Heart right ventricle (tissue), 16 donors: Measurements from ENCODE around the gene FAM184B. TPM values are rescaled to one million over a fixed set of nuclear protein-coding genes. Genes with fewer than 3 reads are reported as not detected.

Experiments used
- ATAC-seq, 8 donors: fragments of 200-7000 bp; cut with Tn5 transposase; one replicate each; pipeline ENCODE4 v1.9.1; 2020; ENCODE audit warnings: mild to moderate bottlenecking in 8 of 8, moderate library complexity in 8 of 8, moderate number of reproducible peaks in 1 of 8
- DNase-seq, 2 donors: peaks; one replicate each; pipeline ENCODE4 v3.0.0-alpha.2; 2020
- H3K27ac ChIP-seq, 10 donors: fragments of 200-600 bp; sonication (generic) in 2 of 10; one replicate each; pipeline versions ENCODE4 v1.5.0 to v1.8.0; 2020 to 2022; ENCODE audit warnings: mild to moderate bottlenecking in 3 of 10
- H3K27me3 ChIP-seq, 7 donors: fragments of 200-600 bp; one replicate each; pipeline ENCODE4 v1.8.0; 2021 to 2022; ENCODE audit warnings: mild to moderate bottlenecking in 2 of 7
- H3K36me3 ChIP-seq, 9 donors: fragments of 200-600 bp; sonication (generic) in 1 of 9; one replicate each; pipeline versions ENCODE4 v1.5.0 to v1.8.0; 2020 to 2022; ENCODE audit warnings: mild to moderate bottlenecking in 2 of 9
- H3K4me1 ChIP-seq, 9 donors: fragments of 200-600 bp; sonication (generic) in 1 of 9; one replicate each; pipeline versions ENCODE4 v1.5.0 to v1.8.0; 2020 to 2022; ENCODE audit warnings: mild to moderate bottlenecking in 4 of 9
- H3K4me3 ChIP-seq, 10 donors: fragments of 200-600 bp; sonication (generic) in 2 of 10; one replicate each; pipeline versions ENCODE4 v1.5.0 to v1.8.0; 2020 to 2022; ENCODE audit warnings: mild to moderate bottlenecking in 7 of 10, moderate library complexity in 2 of 10
- H3K9me3 ChIP-seq, 11 donors: fragments of 200-600 bp in 10 of 11; sonication (generic) in 2 of 11; one replicate each; pipeline versions ENCODE4 v1.5.0 to v1.8.0; 2013 to 2022; ENCODE audit warnings: mild to moderate bottlenecking in 2 of 11, control low read depth in 1 of 11, moderate library complexity in 1 of 11
- WGBS, 2 donors: extraction: QIAGEN DNeasy Blood & Tissue Kit; methylation state at CpG; one replicate each; pipeline ENCODE4 v1.1.7; 2013; ENCODE audit warnings: inconsistent platforms in 1 of 2; 5-methylcytosine and 5-hydroxymethylcytosine counted together
- intact Hi-C, 10 donors: fragments of 100-400 bp; cut with DNase I; formaldehyde crosslinking; loops; one replicate each; pipeline versions ENCODE4 v1.11.1 to v1.14.2; 2022
- polyA plus RNA-seq, 2 donors: library from polyadenylated mRNA; stranded (reverse); fragments of 200-250 nt; gene quantifications; one replicate each; pipeline ENCODE4 v1.2.3, GENCODE V29; 2013
- total RNA-seq, 10 donors: library from RNA; stranded (reverse); fragmentation: NEBNext Ultra II Directional in 3 of 10; extraction: Animal tissue kit (Norgen Biotek cat#: 25700) in 3 of 10; gene quantifications; one replicate each; pipeline versions ENCODE4 v1.2.1 to v1.2.4, GENCODE V29; 2021 to 2023
- TF ChIP-seq, protein P1 (sequence below), 9 donors: fragments of 200-600 bp; sonication (generic) in 2 of 9; IDR thresholded peaks; one replicate each; pipeline versions ENCODE4 v1.5.0 to v1.8.0; 2021 to 2022; ENCODE audit warnings: antibody characterized with exemption in 9 of 9, mild to moderate bottlenecking in 5 of 9, moderate library complexity in 1 of 9
- donor health status: Arrhythmogenic right ventricular cardiomyopathy.
- donor health status: ischemic (EF 13 %, LVEDD 7.1; RV severe dilation, severe dysfunction).
- donor health status: healthy with polysubstance abuse.
- donor health status: DM: no; HTN: yes; CAD: no.
- donor health status: DM: no; HTN: no; CAD: no.
- donor health status: ischemic (EF 25% LVEDD 6.9; RV normal size, moderate dysfunction).
- donor health status: ischemic (EF 25% LVEDD 5.7; RV mildly dilated, moderate dysfunction).
- donor health status: healthy.
- donor health status: DM: yes; HTN: yes; CAD: no.
- donor health status: Ischemic cardiomyopathy.
- donor health status: ischemic (EF 35%, LVEDD 5.7; RV mildly dilated, moderate dysfunction).
- donor health status: nonischemic (EF 11% LVEDD 7.7; RV severe dilation, severe dysfunction).
- donor health status: DM: yes; HTN: yes; CAD: no.
- donor health status: PGD.
- donor health status: ischemic (EF 29% LVEDD 5.4; RV normal size, mild dysfunction).
- donor health status: nonischemic (EF 23%, LVEDD 6.1; RV moderate dilation, normal function).

FAM184B gene
- total and polyA plus RNA-seq, 12 donors = 0.01 to 0.07 TPM; not detected in 10

DNA sequence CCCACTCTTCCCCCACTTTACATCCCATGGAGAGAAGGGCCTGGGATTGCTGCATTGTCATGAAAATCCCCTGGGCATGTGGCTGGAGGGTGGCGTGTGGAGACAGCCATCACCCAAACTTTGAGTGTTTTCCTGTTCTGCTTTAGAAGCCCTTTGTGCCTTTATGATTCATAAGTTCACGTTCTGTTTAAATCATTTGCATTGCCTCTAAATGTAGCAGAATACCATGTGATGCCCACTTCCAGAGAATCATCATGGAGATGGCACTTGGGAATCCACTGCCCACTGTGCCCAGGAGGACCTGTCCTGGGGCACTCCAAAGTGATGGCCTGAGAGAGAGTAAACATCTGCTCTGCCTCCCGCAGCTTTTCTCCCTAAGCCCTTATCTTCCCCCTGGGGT is 114.2 kb downstream of the FAM184B start:
- H3K4me1 ChIP-seq = peaks cover 0 to 12% (median 0%) of the 10 kb centered on the region in 9 donors
- intact Hi-C loops = no loop called here
- ATAC-seq (no peak), DNase-seq (no peak)
- no peak overlapping the region for H3K4me3 ChIP-seq
- H3K27me3 ChIP-seq = peaks cover 0 to 2% (median 0%) of the 10 kb centered on the region in 7 donors
- WGBS, 2 donors = 65 to 67% methylated on average over 3 of the region's 3 CpGs
- H3K36me3 ChIP-seq = no peaks in the 10 kb centered on the region
- H3K27ac ChIP-seq = no peak overlapping the region
- TF ChIP-seq, protein P1, sequence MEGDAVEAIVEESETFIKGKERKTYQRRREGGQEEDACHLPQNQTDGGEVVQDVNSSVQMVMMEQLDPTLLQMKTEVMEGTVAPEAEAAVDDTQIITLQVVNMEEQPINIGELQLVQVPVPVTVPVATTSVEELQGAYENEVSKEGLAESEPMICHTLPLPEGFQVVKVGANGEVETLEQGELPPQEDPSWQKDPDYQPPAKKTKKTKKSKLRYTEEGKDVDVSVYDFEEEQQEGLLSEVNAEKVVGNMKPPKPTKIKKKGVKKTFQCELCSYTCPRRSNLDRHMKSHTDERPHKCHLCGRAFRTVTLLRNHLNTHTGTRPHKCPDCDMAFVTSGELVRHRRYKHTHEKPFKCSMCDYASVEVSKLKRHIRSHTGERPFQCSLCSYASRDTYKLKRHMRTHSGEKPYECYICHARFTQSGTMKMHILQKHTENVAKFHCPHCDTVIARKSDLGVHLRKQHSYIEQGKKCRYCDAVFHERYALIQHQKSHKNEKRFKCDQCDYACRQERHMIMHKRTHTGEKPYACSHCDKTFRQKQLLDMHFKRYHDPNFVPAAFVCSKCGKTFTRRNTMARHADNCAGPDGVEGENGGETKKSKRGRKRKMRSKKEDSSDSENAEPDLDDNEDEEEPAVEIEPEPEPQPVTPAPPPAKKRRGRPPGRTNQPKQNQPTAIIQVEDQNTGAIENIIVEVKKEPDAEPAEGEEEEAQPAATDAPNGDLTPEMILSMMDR (IDR thresholded peaks at IDR 0.05) = no peak
- peaks cover 0 to 11% (median 6%) of the 10 kb centered on the region in 11 donors for H3K9me3 ChIP-seq

- ATAC-seq (no peak), DNase-seq (no peak)
- H3K4me3 ChIP-seq = no peak overlapping the region
- peaks cover 0 to 2% (median 0%) of the 10 kb centered on the region in 7 donors for H3K27me3 ChIP-seq
- TF ChIP-seq, protein P1 (IDR thresholded peaks at IDR 0.05) = no peak
- H3K27ac ChIP-seq = no peak overlapping the region
- no peaks in the 10 kb centered on the region for H3K9me3 ChIP-seq
- intact Hi-C loops = no loop called here
- H3K36me3 ChIP-seq = no peaks in the 10 kb centered on the region
- H3K4me1 ChIP-seq = peaks cover 0 to 12% (median 0%) of the 10 kb centered on the region in 9 donors
- 74 to 81% methylated on average over 3 of the region's 3 CpGs for whole genome bisulfite sequencing, 2 donors
Measured at GRCh38 chr4:17665852-17666251, 115.6 kb downstream of the FAM184B start.

GRCh38 chr4:17665346-17665745 is 116.1 kb downstream of the FAM184B start:
- no peak overlapping the region for H3K4me3 ChIP-seq
- TF ChIP-seq, protein P1 (IDR thresholded peaks at IDR 0.05) = no peak
- H3K27me3 ChIP-seq = peaks cover 0 to under 1% (median 0%) of the 10 kb centered on the region in 7 donors
- H3K4me1 ChIP-seq = peaks cover 0 to 12% (median 0%) of the 10 kb centered on the region in 9 donors
- no peaks in the 10 kb centered on the region for H3K36me3 ChIP-seq
- no peak overlapping the region for H3K27ac ChIP-seq
- 35 to 36% methylated on average over 1 of the region's 1 CpG for WGBS, 2 donors
- ATAC-seq = no peak
- intact Hi-C loops = no loop called here
- no peak for DNase-seq
- no peaks in the 10 kb centered on the region for H3K9me3 ChIP-seq

GRCh38 chr4:17664755-17665154 is 116.7 kb downstream of the FAM184B start:
- intact Hi-C loops = no loop called here
- 42 to 56% methylated on average over 4 of the region's 4 CpGs for whole genome bisulfite sequencing, 2 donors
- peak in 2 of 8 donors; percentile 34 to 69 for ATAC-seq

More at GRCh38 chr4:17664755-17665154, 116.7 kb downstream of the FAM184B start:
- TF ChIP-seq, protein P1 (IDR thresholded peaks at IDR 0.05) = no peak
- H3K4me3 ChIP-seq = no peak overlapping the region
- H3K36me3 ChIP-seq = no peaks in the 10 kb centered on the region
- no peak overlapping the region for H3K27ac ChIP-seq
- peaks cover 0 to 12% (median 0%) of the 10 kb centered on the region in 9 donors for H3K4me1 ChIP-seq
- H3K9me3 ChIP-seq = no peaks in the 10 kb centered on the region
- H3K27me3 ChIP-seq = no peaks in the 10 kb centered on the region
- no peak for DNase-seq
